H1 (cell line): ENCODE results near the gene ASCL2.

Source experiments
- ATF2 ChIP-seq: IDR thresholded peaks from 2 replicates; pipeline ENCODE4 v1.6.1; 2012; ENCODE audit warnings: low read length, inconsistent platforms
- CEBPB ChIP-seq: IDR thresholded peaks from 2 replicates; pipeline ENCODE4 v1.6.1; 2012; ENCODE audit warnings: low read depth, low read length
- CTCF ChIP-seq, 3 experiments: IDR thresholded peaks; 1 replicate in 2 of 3; 2 replicates in 1 of 3; pipeline versions ENCODE4 v1.5.1 to v1.6.1; 2011; ENCODE audit warnings: low read length in 3 of 3, mild to moderate bottlenecking in 3 of 3, inconsistent platforms in 2 of 3, low read depth in 1 of 3, moderate library complexity in 1 of 3; ENCODE audit not compliant: insufficient read depth in 1 of 3; ENCODE audit errors: control extremely low read depth in 1 of 3
- RAD21 ChIP-seq, 2 experiments: IDR thresholded peaks in 1 of 2; conservative IDR thresholded peaks in 1 of 2; 2 replicates each; pipeline ENCODE4 v1.6.1; 2011; ENCODE audit warnings: low read depth in 2 of 2, low read length in 2 of 2, improper control_type of control experiment in 1 of 2, inconsistent platforms in 1 of 2, mild to moderate bottlenecking in 1 of 2, moderate library complexity in 1 of 2
- YY1 ChIP-seq: IDR thresholded peaks from 2 replicates; pipeline ENCODE4 v1.6.1; 2011; ENCODE audit warnings: low read depth, mild to moderate bottlenecking, low read length

- TF ChIP-seq RAD21 (IDR thresholded peaks at IDR 0.05 in 1 of 2, conservative IDR thresholded peaks at IDR 0.05 in 1 of 2; ENCODE audit: low read depth in 2 of 2, low read length in 2 of 2): no peak
- TF ChIP-seq YY1: no peak
- no peak for TF ChIP-seq CEBPB
- TF ChIP-seq CTCF (IDR thresholded peaks at IDR 0.05; ENCODE audit: control extremely low read depth in 1 of 3, insufficient read depth in 1 of 3, low read depth in 1 of 3, low read length in 3 of 3): no peak
- no peak for TF ChIP-seq ATF2
Measured at GRCh38 chr11:2251138-2251537, 19.2 kb downstream of the ASCL2 start.
